Tibial nerve (tissue), 4 donors: ENCODE results near the gene KTI12.

Experiments used
- EP300 ChIP-seq, 2 donors: sonication (generic); formaldehyde crosslinking; IDR thresholded peaks; one replicate each; pipeline ENCODE4 v1.6.1; 2017; ENCODE audit warnings: antibody characterized with exemption in 2 of 2, mild to moderate bottlenecking in 1 of 2
- POLR2A ChIP-seq, 2 donors: fragments of 450-650 bp; IDR thresholded peaks; one replicate each; pipeline ENCODE4 v1.6.1; 2017; ENCODE audit warnings: antibody characterized with exemption in 2 of 2, mild to moderate bottlenecking in 2 of 2, moderate library complexity in 2 of 2
- TF ChIP-seq, protein P1 (sequence below), 5 experiments: fragments of 200-600 bp in 3 of 5; fragments of 450-650 bp in 2 of 5; sonication (generic) in 3 of 5; IDR thresholded peaks; one replicate each; pipeline ENCODE4 v1.5.1; 2016 to 2019; ENCODE audit warnings: antibody characterized with exemption in 5 of 5, mild to moderate bottlenecking in 3 of 5, moderate library complexity in 2 of 5

DNA sequence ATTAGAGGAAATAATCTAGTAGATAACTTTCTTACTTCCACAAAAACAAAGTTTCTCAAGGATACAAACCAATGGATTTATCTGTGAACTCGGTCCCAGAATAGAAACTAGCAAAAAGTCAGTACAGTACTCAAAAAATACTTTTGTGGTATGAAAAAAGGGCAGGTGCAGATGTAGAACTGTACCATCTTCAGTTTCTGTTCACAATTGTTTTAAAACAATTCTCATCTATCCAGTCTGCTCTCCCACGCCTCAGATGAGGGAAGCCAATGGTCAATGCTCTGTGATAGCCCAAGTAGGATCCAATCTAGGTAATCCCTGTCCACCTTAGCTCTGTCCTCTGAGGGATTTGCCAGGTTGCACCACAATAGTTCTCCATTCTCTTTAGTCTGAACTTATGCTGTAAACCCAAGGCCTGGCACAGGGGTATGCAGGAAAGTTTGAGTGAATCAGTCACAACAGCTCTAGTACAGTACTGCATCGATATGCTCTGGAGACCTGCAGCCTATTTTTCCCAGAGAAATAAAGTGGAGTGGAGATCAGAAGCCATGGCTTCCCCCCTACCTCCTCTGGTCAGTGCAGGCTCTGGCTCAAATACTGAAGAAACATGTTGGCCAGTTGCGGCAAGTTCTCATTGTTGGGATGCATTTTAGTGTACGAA lies 1.4 kb downstream of the KTI12 start:
- TF ChIP-seq, protein P1, sequence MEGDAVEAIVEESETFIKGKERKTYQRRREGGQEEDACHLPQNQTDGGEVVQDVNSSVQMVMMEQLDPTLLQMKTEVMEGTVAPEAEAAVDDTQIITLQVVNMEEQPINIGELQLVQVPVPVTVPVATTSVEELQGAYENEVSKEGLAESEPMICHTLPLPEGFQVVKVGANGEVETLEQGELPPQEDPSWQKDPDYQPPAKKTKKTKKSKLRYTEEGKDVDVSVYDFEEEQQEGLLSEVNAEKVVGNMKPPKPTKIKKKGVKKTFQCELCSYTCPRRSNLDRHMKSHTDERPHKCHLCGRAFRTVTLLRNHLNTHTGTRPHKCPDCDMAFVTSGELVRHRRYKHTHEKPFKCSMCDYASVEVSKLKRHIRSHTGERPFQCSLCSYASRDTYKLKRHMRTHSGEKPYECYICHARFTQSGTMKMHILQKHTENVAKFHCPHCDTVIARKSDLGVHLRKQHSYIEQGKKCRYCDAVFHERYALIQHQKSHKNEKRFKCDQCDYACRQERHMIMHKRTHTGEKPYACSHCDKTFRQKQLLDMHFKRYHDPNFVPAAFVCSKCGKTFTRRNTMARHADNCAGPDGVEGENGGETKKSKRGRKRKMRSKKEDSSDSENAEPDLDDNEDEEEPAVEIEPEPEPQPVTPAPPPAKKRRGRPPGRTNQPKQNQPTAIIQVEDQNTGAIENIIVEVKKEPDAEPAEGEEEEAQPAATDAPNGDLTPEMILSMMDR (IDR thresholded peaks at IDR 0.05) = no peak
- TF ChIP-seq POLR2A (IDR thresholded peaks at IDR 0.05) (no peak), EP300 (IDR thresholded peaks at IDR 0.05) (no peak)
